Measurements from ENCODE around the gene GJB5.

The GJB5 gene

DNA sequence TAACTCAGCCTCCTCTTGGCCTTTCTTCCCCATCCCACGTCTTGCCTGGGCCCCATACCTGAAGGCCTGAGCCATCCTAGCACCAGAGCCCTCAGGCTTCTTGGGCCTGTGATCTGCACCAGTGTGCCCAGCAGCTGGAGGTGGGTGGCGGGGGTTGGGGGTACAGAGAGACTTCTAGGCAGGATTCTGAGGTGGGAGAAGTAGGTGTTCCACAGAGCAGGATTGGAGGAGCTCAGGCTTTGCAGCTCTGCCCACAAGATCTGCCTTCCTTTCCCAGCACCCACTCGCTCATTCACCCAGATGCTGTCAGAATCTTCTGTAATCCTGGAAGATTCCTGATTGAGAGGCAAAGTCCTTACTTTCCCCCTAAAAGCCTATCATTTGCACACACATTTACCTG, 10.0 kb upstream of the GJB5 start:
- ChIA-PET CTCF (interaction anchor here (0.9 to 4.8 kb wide), 3 partner anchors 8 to 286 kb away, joined by 3 to 29 read pairs (median 16); no protein-coding TSS in a partner anchor), POLR2A (no interaction called here)
- no peak for DNase-seq
- H3K4me1 ChIP-seq (ENCODE audit: control extremely low read depth in 1 of 4, control insufficient read depth in 4 of 4, insufficient read depth in 4 of 4, low read length in 3 of 4) = no peaks in the 10 kb centered on the region
- WGBS (ENCODE audit: insufficient coverage) = 100% methylated on average over 1 of the region's 3 CpGs
- H3K27me3 ChIP-seq (replicated peaks in 2 of 5; ENCODE audit: control insufficient read depth in 4 of 5, insufficient read depth in 5 of 5, low read length in 4 of 5) = peaks cover 0 to 9% (median 0%) of the 10 kb centered on the region in 5 experiments
- H3K36me3 ChIP-seq (ENCODE audit: control insufficient read depth in 4 of 4, insufficient read depth in 4 of 4, low read length in 3 of 4) = no peaks in the 10 kb centered on the region
- H3K4me3 ChIP-seq (ENCODE audit: control insufficient read depth in 1 of 7, extremely low read depth in 1 of 7, insufficient read depth in 4 of 7, low read depth in 2 of 7, low read length in 6 of 7) = no peak overlapping the region
- no peak overlapping the region for H3K27ac ChIP-seq (ENCODE audit: insufficient read depth in 1 of 2, low read depth in 1 of 2, low read length in 2 of 2, poor library complexity in 1 of 2, severe bottlenecking in 2 of 2)
- H3K9me3 ChIP-seq (ENCODE audit: control extremely low read depth in 1 of 5, control insufficient read depth in 4 of 5, insufficient read depth in 2 of 5, low read depth in 1 of 5, low read length in 4 of 5) = no peaks in the 10 kb centered on the region

GRCh38 chr1:34745666-34746065, 9.2 kb upstream of the GJB5 start:
- Histone ChIP-seq H3K27ac (ENCODE audit: insufficient read depth in 1 of 2, low read depth in 1 of 2, low read length in 2 of 2, poor library complexity in 1 of 2, severe bottlenecking in 2 of 2) (no peak overlapping the region), H3K36me3 (ENCODE audit: control insufficient read depth in 4 of 4, insufficient read depth in 4 of 4, low read length in 3 of 4) (no peaks in the 10 kb centered on the region), H3K4me3 (ENCODE audit: control insufficient read depth in 1 of 7, extremely low read depth in 1 of 7, insufficient read depth in 4 of 7, low read depth in 2 of 7, low read length in 6 of 7) (no peak overlapping the region), H3K27me3 (replicated peaks in 2 of 5; ENCODE audit: control insufficient read depth in 4 of 5, insufficient read depth in 5 of 5, low read length in 4 of 5) (peaks cover 0 to 6% (median 0%) of the 10 kb centered on the region in 5 experiments), H3K4me1 (ENCODE audit: control extremely low read depth in 1 of 4, control insufficient read depth in 4 of 4, insufficient read depth in 4 of 4, low read length in 3 of 4) (no peaks in the 10 kb centered on the region), H3K9me3 (ENCODE audit: control extremely low read depth in 1 of 5, control insufficient read depth in 4 of 5, insufficient read depth in 2 of 5, low read depth in 1 of 5, low read length in 4 of 5) (no peaks in the 10 kb centered on the region)
- ChIA-PET POLR2A (interaction anchor here (0.6 kb wide), 1 partner anchor 1274 kb away, joined by 3 read pairs; no protein-coding TSS in a partner anchor), CTCF (interaction anchor here (1.3 to 1.4 kb wide), 3 partner anchors 9 to 288 kb away, joined by 3 to 5 read pairs (median 4); no protein-coding TSS in a partner anchor)
- WGBS (ENCODE audit: insufficient coverage) = 86% methylated on average over 5 of the region's 5 CpGs
- no peak for DNase-seq

GRCh38 chr1:34746101-34746500, 8.7 kb upstream of the GJB5 start:
- H3K4me3 ChIP-seq (ENCODE audit: control insufficient read depth in 1 of 7, extremely low read depth in 1 of 7, insufficient read depth in 4 of 7, low read depth in 2 of 7, low read length in 6 of 7) = no peak overlapping the region
- ChIA-PET CTCF (interaction anchor here (1.0 to 1.4 kb wide), 4 partner anchors 9 to 288 kb away, joined by 3 to 5 read pairs (median 4); no protein-coding TSS in a partner anchor), POLR2A (interaction anchor here (0.6 kb wide), 1 partner anchor 1274 kb away, joined by 3 read pairs; no protein-coding TSS in a partner anchor)
- peaks cover 0 to 8% (median 0%) of the 10 kb centered on the region in 5 experiments for H3K27me3 ChIP-seq (replicated peaks in 2 of 5; ENCODE audit: control insufficient read depth in 4 of 5, insufficient read depth in 5 of 5, low read length in 4 of 5)
- no peak for DNase-seq
- H3K4me1 ChIP-seq (ENCODE audit: control extremely low read depth in 1 of 4, control insufficient read depth in 4 of 4, insufficient read depth in 4 of 4, low read length in 3 of 4) = no peaks in the 10 kb centered on the region
- H3K9me3 ChIP-seq (ENCODE audit: control extremely low read depth in 1 of 5, control insufficient read depth in 4 of 5, insufficient read depth in 2 of 5, low read depth in 1 of 5, low read length in 4 of 5) = no peaks in the 10 kb centered on the region
- H3K36me3 ChIP-seq (ENCODE audit: control insufficient read depth in 4 of 4, insufficient read depth in 4 of 4, low read length in 3 of 4) = no peaks in the 10 kb centered on the region
- no peak overlapping the region for H3K27ac ChIP-seq (ENCODE audit: insufficient read depth in 1 of 2, low read depth in 1 of 2, low read length in 2 of 2, poor library complexity in 1 of 2, severe bottlenecking in 2 of 2)
- WGBS (ENCODE audit: insufficient coverage) = 98% methylated on average over 4 of the region's 4 CpGs

- WGBS (ENCODE audit: insufficient coverage) = 91% methylated on average over 7 of the region's 18 CpGs
- ChIA-PET CTCF (interaction anchor here (0.6 to 1.4 kb wide), 5 partner anchors 10 to 1109 kb away, joined by 3 to 5 read pairs (median 4); no protein-coding TSS in a partner anchor), POLR2A (no interaction called here)
- H3K27ac ChIP-seq (ENCODE audit: insufficient read depth in 1 of 2, low read depth in 1 of 2, low read length in 2 of 2, poor library complexity in 1 of 2, severe bottlenecking in 2 of 2) = no peak overlapping the region
- H3K4me1 ChIP-seq (ENCODE audit: control extremely low read depth in 1 of 4, control insufficient read depth in 4 of 4, insufficient read depth in 4 of 4, low read length in 3 of 4) = no peaks in the 10 kb centered on the region
- no peak for DNase-seq
- no peaks in the 10 kb centered on the region for H3K9me3 ChIP-seq (ENCODE audit: control extremely low read depth in 1 of 5, control insufficient read depth in 4 of 5, insufficient read depth in 2 of 5, low read depth in 1 of 5, low read length in 4 of 5)
- H3K27me3 ChIP-seq (replicated peaks in 2 of 5; ENCODE audit: control insufficient read depth in 4 of 5, insufficient read depth in 5 of 5, low read length in 4 of 5) = peaks cover 0 to 5% (median 0%) of the 10 kb centered on the region in 5 experiments
- no peak overlapping the region for H3K4me3 ChIP-seq (ENCODE audit: control insufficient read depth in 1 of 7, extremely low read depth in 1 of 7, insufficient read depth in 4 of 7, low read depth in 2 of 7, low read length in 6 of 7)
- no peaks in the 10 kb centered on the region for H3K36me3 ChIP-seq (ENCODE audit: control insufficient read depth in 4 of 4, insufficient read depth in 4 of 4, low read length in 3 of 4)
Observed at GRCh38 chr1:34746785-34747637, 7.8 kb upstream of the GJB5 start.

DNA sequence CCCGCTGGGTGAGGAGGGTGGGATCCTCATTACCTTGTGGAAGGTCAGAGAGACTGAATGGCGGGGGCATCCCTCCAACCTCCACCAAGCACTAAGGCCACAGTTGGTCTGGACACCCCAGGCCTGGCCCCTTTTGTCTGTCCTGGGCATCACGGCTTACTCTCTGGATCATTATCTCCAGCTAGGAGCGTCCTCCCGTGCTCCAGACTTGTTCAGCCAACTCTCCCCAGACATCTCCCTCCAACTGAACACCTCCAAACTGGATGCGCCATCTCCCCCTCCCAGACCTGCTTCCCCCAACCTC, 7.3 kb upstream of the GJB5 start:
- no peaks in the 10 kb centered on the region for H3K36me3 ChIP-seq (ENCODE audit: control insufficient read depth in 4 of 4, insufficient read depth in 4 of 4, low read length in 3 of 4)
- ChIA-PET POLR2A (no interaction called here), CTCF (interaction anchor here (0.6 kb wide), 1 partner anchor 1109 kb away, joined by 5 read pairs; no protein-coding TSS in a partner anchor)
- H3K9me3 ChIP-seq (ENCODE audit: control extremely low read depth in 1 of 5, control insufficient read depth in 4 of 5, insufficient read depth in 2 of 5, low read depth in 1 of 5, low read length in 4 of 5) = no peaks in the 10 kb centered on the region
- no peaks in the 10 kb centered on the region for H3K4me1 ChIP-seq (ENCODE audit: control extremely low read depth in 1 of 4, control insufficient read depth in 4 of 4, insufficient read depth in 4 of 4, low read length in 3 of 4)
- H3K27ac ChIP-seq (ENCODE audit: insufficient read depth in 1 of 2, low read depth in 1 of 2, low read length in 2 of 2, poor library complexity in 1 of 2, severe bottlenecking in 2 of 2) = no peak overlapping the region
- peaks cover 0 to 5% (median 0%) of the 10 kb centered on the region in 5 experiments for H3K27me3 ChIP-seq (replicated peaks in 2 of 5; ENCODE audit: control insufficient read depth in 4 of 5, insufficient read depth in 5 of 5, low read length in 4 of 5)
- no peak for DNase-seq
- 96% methylated on average over 4 of the region's 6 CpGs for WGBS (ENCODE audit: insufficient coverage)
- H3K4me3 ChIP-seq (ENCODE audit: control insufficient read depth in 1 of 7, extremely low read depth in 1 of 7, insufficient read depth in 4 of 7, low read depth in 2 of 7, low read length in 6 of 7) = no peak overlapping the region

DNA sequence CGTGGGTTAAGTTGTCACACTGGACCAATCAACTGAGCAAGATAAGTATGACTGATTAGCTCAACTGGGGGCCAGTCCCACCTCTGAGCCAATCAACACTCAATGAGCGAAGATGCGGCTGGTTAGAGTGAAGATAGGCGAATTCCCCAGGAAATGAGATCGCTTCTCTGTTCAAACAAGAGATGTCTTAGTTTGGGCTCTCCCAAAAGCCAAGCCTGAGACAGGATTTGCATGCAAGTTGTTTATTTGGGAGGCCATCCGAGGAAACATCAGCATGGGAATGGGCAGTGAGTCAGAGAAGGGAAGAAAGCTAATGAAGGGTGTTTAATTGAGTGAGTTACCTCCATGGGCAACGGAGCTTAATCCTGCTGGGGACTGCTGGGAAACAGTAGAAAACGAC, 4.9 kb upstream of the GJB5 start:
- no peak overlapping the region for H3K27ac ChIP-seq (ENCODE audit: insufficient read depth in 1 of 2, low read depth in 1 of 2, low read length in 2 of 2, poor library complexity in 1 of 2, severe bottlenecking in 2 of 2)
- no peak overlapping the region for H3K4me3 ChIP-seq (ENCODE audit: control insufficient read depth in 1 of 7, extremely low read depth in 1 of 7, insufficient read depth in 4 of 7, low read depth in 2 of 7, low read length in 6 of 7)
- no peaks in the 10 kb centered on the region for H3K36me3 ChIP-seq (ENCODE audit: control insufficient read depth in 4 of 4, insufficient read depth in 4 of 4, low read length in 3 of 4)
- H3K4me1 ChIP-seq (ENCODE audit: control extremely low read depth in 1 of 4, control insufficient read depth in 4 of 4, insufficient read depth in 4 of 4, low read length in 3 of 4) = no peaks in the 10 kb centered on the region
- DNase-seq = no peak
- ChIA-PET POLR2A (no interaction called here), CTCF (interaction anchor here (1.5 kb wide), 1 partner anchor 11 kb away, joined by 4 read pairs; no protein-coding TSS in a partner anchor)
- H3K27me3 ChIP-seq (replicated peaks in 2 of 5; ENCODE audit: control insufficient read depth in 4 of 5, insufficient read depth in 5 of 5, low read length in 4 of 5) = peaks cover 0 to 5% (median 0%) of the 10 kb centered on the region in 5 experiments
- WGBS (ENCODE audit: insufficient coverage) = 90% methylated on average over 7 of the region's 8 CpGs
- no peaks in the 10 kb centered on the region for H3K9me3 ChIP-seq (ENCODE audit: control extremely low read depth in 1 of 5, control insufficient read depth in 4 of 5, insufficient read depth in 2 of 5, low read depth in 1 of 5, low read length in 4 of 5)

DNA sequence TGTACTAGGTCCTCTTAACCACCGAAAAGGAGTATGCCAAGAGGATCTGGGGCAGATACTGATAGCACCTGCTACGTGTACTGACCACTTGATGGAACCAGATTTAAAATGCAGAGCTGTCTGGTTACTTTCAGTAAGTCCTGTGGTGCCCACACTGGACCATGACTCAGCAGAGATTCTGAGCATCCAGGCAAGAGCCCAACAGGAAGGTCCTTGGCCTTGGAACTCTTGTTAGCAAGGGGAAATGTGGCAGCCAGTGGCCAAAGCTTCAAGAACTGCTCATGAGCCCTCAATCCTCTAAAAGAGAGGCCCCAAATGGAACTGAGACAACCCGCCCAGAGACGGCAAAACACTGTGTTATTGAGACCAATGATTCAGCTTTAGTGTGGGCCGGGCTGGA, 4.2 kb upstream of the GJB5 start:
- ChIA-PET POLR2A (no interaction called here), CTCF (interaction anchor here (3.9 kb wide), 1 partner anchor 7 kb away, joined by 16 read pairs; no protein-coding TSS in a partner anchor)
- H3K4me3 ChIP-seq (ENCODE audit: control insufficient read depth in 1 of 7, extremely low read depth in 1 of 7, insufficient read depth in 4 of 7, low read depth in 2 of 7, low read length in 6 of 7) = no peak overlapping the region
- no peak overlapping the region for H3K27ac ChIP-seq (ENCODE audit: insufficient read depth in 1 of 2, low read depth in 1 of 2, low read length in 2 of 2, poor library complexity in 1 of 2, severe bottlenecking in 2 of 2)
- 95% methylated on average over 5 of the region's 5 CpGs for WGBS (ENCODE audit: insufficient coverage)
- H3K36me3 ChIP-seq (ENCODE audit: control insufficient read depth in 4 of 4, insufficient read depth in 4 of 4, low read length in 3 of 4) = no peaks in the 10 kb centered on the region
- H3K4me1 ChIP-seq (ENCODE audit: control extremely low read depth in 1 of 4, control insufficient read depth in 4 of 4, insufficient read depth in 4 of 4, low read length in 3 of 4) = no peaks in the 10 kb centered on the region
- H3K27me3 ChIP-seq (replicated peaks in 2 of 5; ENCODE audit: control insufficient read depth in 4 of 5, insufficient read depth in 5 of 5, low read length in 4 of 5) = peaks cover 0 to 5% (median 0%) of the 10 kb centered on the region in 5 experiments
- H3K9me3 ChIP-seq (ENCODE audit: control extremely low read depth in 1 of 5, control insufficient read depth in 4 of 5, insufficient read depth in 2 of 5, low read depth in 1 of 5, low read length in 4 of 5) = no peaks in the 10 kb centered on the region
- DNase-seq = no peak
